C4-2B (cell line): ENCODE data around the gene STX12.

ENCODE experiments used
- CTCF ChIP-seq: fragments of 450-650 bp; conservative IDR thresholded peaks from 2 replicates; pipeline ENCODE4 v1.5.1; 2017; ENCODE audit warnings: mild to moderate bottlenecking
- ZFX ChIP-seq: fragments of 450-650 bp; IDR thresholded peaks from 2 replicates; pipeline ENCODE4 v1.6.1; 2017

GRCh38 chr1:27806758-27807157, 33.7 kb downstream of the STX12 start:
- TF ChIP-seq CTCF (no peak), ZFX (no peak)
